Psoas muscle (tissue), 8 donors: Measurements from ENCODE around the gene ARL8A. TPM values are rescaled to one million over a fixed set of nuclear protein-coding genes. Genes with fewer than 3 reads are reported as not detected.

ENCODE experiments used
- ATAC-seq, 4 donors: fragments of 200-7000 bp; cut with Tn5 transposase; one replicate each; pipeline ENCODE4 v1.9.1; 2020; ENCODE audit warnings: moderate library complexity in 3 of 4, mild to moderate bottlenecking in 2 of 4
- DNase-seq, 2 donors: peaks; one replicate each; pipeline ENCODE4 v3.0.0-alpha.2; 2020
- H3K27ac ChIP-seq: fragments of 200-600 bp; one replicate; pipeline ENCODE4 v1.8.0; 2022
- H3K27me3 ChIP-seq, 3 donors: fragments of 200-600 bp in 1 of 3; one replicate each; pipeline versions ENCODE4 v1.6.1 to v1.8.0; 2013 to 2022; ENCODE audit warnings: low read length in 2 of 3, mild to moderate bottlenecking in 2 of 3, moderate library complexity in 1 of 3; ENCODE audit not compliant: insufficient read depth in 3 of 3
- H3K36me3 ChIP-seq, 2 donors: fragments of 200-600 bp in 1 of 2; one replicate each; pipeline versions ENCODE4 v1.6.1 to v1.8.0; 2013 to 2022; ENCODE audit warnings: low read depth in 1 of 2, mild to moderate bottlenecking in 1 of 2, moderate library complexity in 1 of 2; ENCODE audit not compliant: insufficient read depth in 1 of 2
- H3K4me1 ChIP-seq: fragments of 200-600 bp; one replicate; pipeline ENCODE4 v1.8.0; 2022
- H3K4me3 ChIP-seq: fragments of 200-600 bp; one replicate; pipeline ENCODE4 v1.8.0; 2022; ENCODE audit warnings: mild to moderate bottlenecking
- H3K9me3 ChIP-seq: fragments of 200-600 bp; one replicate; pipeline ENCODE4 v1.8.0; 2022
- WGBS, 3 donors: extraction: QIAGEN DNeasy Blood & Tissue Kit; methylation state at CpG; one replicate each; pipeline versions ENCODE4 v1.1.6 to v1.1.7; 2013; 5-methylcytosine and 5-hydroxymethylcytosine counted together
- intact Hi-C, 2 donors: fragments of 100-400 bp; cut with DNase I; formaldehyde crosslinking; loops; one replicate each; pipeline versions ENCODE4 v1.11.0 to v1.14.2; 2022
- polyA plus RNA-seq, 3 donors: library from polyadenylated mRNA; stranded (reverse); fragments of 200-250 nt; gene quantifications; one replicate each; pipeline ENCODE4 v1.2.3, GENCODE V29; 2013
- total RNA-seq, 4 donors: library from RNA; stranded (reverse); fragmentation: NEBNext Ultra II Directional in 2 of 4; extraction: Animal tissue kit (Norgen Biotek cat#: 25700) in 2 of 4; gene quantifications; one replicate each; pipeline versions ENCODE4 v1.2.1 to v1.2.4, GENCODE V29; 2021 to 2023
- TF ChIP-seq, protein P1 (sequence below): fragments of 200-600 bp; IDR thresholded peaks from one replicate; pipeline ENCODE4 v1.8.0; 2022; ENCODE audit warnings: antibody characterized with exemption
- donor health status: healthy with polysubstance abuse.
- donor health status: DM: no; HTN: no; CAD: no; lungs with moderate emphysema.
- donor health status: Bipolar disorder and iron deficiency.
- donor health status: healthy.
- donor health status: DM: yes; HTN: yes; CAD: no.
- donor health status: DM: no; HTN: no; CAD: no.
- donor health status: DM: no; HTN: no; CAD: no.
- donor health status: DM: yes; HTN: yes; CAD: no.

The ARL8A gene
- total and polyA plus RNA-seq, 7 donors, result 26.6 to 70.6 (median 53.1) TPM

DNA sequence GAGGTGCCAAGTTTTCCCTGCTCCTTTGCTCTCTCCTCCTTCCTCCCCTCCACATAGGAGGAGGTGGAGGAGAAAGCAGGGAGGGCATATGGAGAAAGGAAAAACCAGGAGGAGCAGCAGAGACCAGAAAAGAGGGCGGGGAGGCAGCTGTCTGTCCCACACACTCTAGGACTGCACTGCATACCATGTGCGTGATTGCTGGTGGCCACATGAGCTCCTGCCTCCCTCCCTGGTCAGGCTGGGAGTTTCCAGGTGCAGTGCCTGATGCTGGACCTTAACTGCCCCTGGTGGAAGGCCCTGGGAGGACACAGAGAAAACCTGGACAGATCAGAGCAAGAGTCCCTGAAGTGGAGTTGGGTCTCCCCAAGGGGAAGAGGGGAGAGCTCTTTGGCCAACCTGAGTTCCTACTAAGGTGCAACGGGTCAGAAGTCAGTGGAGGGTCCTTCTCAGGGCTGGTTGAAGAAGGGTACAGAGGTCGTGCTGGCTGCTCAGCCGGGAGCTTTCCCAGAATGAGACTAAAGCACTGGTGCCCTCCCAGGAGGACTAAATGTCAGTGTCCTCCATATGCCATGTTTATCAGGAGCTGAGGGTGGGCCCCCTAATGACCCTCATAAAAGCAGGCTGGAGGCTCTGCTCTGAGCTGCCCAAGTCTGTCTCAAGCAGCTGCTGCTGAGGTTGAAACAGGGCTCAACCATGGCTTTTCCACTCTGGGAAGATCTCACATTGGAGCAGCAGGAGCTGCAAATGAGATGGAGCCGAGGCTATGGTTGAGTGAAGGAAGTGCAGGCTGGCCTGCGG, 45.6 kb upstream of the ARL8A start:
- Histone ChIP-seq H3K4me3 (no peak overlapping the region), H3K4me1 (no peaks in the 10 kb centered on the region), H3K36me3 (no peaks in the 10 kb centered on the region), H3K27me3 (peaks cover 0 to 16% (median 0%) of the 10 kb centered on the region in 3 donors), H3K9me3 (no peaks in the 10 kb centered on the region), H3K27ac (no peak overlapping the region)
- DNase-seq (no peak), ATAC-seq (no peak)
- WGBS, 3 donors, result 76 to 84% (median 77%) methylated on average over 7 of the region's 7 CpGs
- TF ChIP-seq, protein P1, sequence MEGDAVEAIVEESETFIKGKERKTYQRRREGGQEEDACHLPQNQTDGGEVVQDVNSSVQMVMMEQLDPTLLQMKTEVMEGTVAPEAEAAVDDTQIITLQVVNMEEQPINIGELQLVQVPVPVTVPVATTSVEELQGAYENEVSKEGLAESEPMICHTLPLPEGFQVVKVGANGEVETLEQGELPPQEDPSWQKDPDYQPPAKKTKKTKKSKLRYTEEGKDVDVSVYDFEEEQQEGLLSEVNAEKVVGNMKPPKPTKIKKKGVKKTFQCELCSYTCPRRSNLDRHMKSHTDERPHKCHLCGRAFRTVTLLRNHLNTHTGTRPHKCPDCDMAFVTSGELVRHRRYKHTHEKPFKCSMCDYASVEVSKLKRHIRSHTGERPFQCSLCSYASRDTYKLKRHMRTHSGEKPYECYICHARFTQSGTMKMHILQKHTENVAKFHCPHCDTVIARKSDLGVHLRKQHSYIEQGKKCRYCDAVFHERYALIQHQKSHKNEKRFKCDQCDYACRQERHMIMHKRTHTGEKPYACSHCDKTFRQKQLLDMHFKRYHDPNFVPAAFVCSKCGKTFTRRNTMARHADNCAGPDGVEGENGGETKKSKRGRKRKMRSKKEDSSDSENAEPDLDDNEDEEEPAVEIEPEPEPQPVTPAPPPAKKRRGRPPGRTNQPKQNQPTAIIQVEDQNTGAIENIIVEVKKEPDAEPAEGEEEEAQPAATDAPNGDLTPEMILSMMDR, result no peak
- intact Hi-C loops, result loop anchor here (1.0 to 2.0 kb wide), 3 partner anchors 125 to 529 kb away; no protein-coding TSS in a partner anchor

DNA sequence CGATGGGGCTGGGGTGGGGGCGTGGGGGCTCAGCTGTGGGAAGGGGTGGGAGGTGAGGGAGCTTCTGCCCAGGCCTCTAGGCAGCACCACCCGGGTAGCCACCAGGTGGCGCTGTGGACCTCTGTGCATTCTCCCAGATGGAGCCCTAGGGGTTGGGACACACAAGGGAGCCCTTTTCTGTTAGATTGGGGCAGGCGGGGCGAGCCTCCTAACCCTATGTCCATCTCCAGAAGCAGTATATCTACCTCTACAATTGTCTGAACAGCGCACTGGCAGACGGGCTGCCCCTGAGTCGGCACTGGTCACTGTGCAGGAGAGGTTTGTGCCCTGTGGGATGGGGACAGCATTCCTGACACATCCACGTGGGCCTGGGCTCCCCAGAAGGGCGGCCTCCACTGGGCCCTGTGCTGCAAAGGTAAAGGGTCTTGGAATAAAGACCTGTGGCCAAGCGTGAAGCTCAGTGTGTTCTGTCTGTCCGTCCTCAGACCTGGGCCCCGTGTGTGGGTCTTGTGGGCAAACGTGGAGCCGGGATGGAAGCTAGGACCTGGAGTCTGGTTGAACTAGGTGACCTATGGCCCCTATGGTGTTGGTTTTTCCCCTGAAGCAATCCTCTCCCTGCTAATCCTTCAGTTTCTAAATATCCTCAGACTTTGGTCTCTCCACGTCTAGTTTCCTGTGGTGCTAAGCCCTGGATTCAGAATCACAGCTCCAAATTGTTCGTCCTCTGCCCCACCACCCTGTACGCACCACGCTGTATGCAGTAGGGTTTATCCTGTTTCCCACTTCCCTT, 44.7 kb upstream of the ARL8A start:
- TF ChIP-seq, protein P1, result peak; percentile 83
- Histone ChIP-seq H3K36me3 (no peaks in the 10 kb centered on the region), H3K9me3 (no peaks in the 10 kb centered on the region), H3K4me3 (no peak overlapping the region), H3K4me1 (no peaks in the 10 kb centered on the region), H3K27ac (no peak overlapping the region), H3K27me3 (peaks cover 0 to 14% (median 0%) of the 10 kb centered on the region in 3 donors)
- WGBS, 3 donors, result 53 to 62% (median 54%) methylated on average over 20 of the region's 20 CpGs
- intact Hi-C loops, result loop anchor here (1.0 to 2.0 kb wide), 3 partner anchors 126 to 530 kb away; no protein-coding TSS in a partner anchor
- DNase-seq, result peak; percentile 79 to 87
- peak; percentile 70 to 79 (median 72) for ATAC-seq

DNA sequence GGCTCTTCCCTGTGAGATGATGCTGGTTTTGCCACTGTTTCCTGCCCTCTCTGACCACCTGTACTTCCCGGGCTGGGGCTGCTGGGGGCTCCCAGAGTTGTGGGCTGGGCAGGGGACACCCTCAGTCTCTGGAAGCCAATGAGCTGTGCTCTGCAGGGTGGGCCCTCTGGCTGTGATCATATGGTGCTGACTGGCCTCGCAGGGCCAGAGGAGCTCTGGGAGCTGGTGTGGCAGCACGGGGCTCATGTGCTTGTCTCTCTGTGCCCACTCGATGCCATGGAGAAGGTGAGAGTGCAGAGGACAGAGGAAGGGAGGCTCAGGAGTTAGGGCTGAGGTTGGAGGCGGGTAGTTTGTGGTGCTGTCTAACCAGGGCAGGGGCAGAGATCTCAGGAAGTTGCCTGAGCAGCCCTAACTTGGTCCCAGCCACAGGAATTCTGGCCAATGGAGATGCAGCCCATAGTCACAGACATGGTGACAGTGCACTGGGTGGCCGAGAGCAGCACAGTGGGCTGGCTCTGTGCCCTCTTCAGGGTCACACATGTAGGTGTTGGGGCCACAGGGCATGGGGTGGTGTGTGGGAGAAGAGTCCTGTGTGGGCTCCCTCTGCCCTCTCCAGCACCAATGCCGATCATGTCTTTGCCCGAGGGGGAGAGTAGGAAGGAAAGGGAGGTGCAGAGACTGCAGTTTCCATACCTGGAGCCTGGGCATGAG, 43.3 kb upstream of the ARL8A start:
- H3K36me3 ChIP-seq, result no peaks in the 10 kb centered on the region
- intact Hi-C loops, result loop anchor here (2.0 kb wide), 2 partner anchors 127 to 531 kb away; no protein-coding TSS in a partner anchor
- no peak overlapping the region for H3K27ac ChIP-seq
- no peak overlapping the region for H3K4me3 ChIP-seq
- DNase-seq (no peak), ATAC-seq (no peak)
- 62 to 77% (median 72%) methylated on average over 7 to 8 of the region's 8 CpGs for WGBS, 3 donors
- TF ChIP-seq, protein P1, result no peak
- H3K9me3 ChIP-seq, result no peaks in the 10 kb centered on the region
- H3K4me1 ChIP-seq, result no peaks in the 10 kb centered on the region
- H3K27me3 ChIP-seq, result peaks cover 0 to under 1% (median 0%) of the 10 kb centered on the region in 3 donors

DNA sequence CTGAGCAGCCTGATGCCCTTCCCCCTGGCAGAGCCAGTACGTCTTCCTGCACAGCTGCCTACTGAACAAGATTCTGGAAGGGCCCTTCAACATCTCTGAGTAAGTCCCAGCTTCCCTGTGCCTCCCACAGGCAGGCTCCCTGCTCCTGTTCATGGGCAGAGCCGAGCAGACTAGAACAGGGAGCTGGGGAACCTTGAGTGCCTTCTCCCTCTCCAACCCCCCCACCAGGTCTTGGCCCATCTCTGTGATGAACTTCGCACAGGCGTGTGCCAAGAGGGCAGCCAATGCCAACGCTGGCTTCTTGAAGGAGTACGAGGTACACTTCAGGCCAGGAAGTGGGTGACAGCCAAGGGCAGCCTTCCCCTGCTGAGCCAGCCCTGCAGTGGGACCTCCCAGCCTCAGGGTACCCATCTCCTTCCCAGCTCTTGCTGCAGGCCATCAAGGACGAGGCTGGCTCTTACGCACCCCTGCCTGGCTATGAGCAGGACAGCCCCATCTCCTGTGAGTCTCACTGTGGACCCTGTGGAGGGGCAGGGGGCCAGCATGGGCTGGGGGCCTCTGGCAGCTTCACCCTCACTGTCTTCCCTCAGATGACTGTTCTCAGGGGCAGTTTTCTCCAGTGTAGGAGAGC, 42.6 kb upstream of the ARL8A start:
- no peak for DNase-seq
- intact Hi-C loops, result no loop called here
- 48 to 76% (median 59%) methylated on average over 7 to 8 of the region's 8 CpGs for WGBS, 3 donors

More for the DNA sequence above, 42.6 kb upstream of the ARL8A start:
- Histone ChIP-seq H3K4me1 (no peaks in the 10 kb centered on the region), H3K4me3 (no peak overlapping the region), H3K27me3 (no peaks in the 10 kb centered on the region), H3K9me3 (no peaks in the 10 kb centered on the region), H3K27ac (no peak overlapping the region), H3K36me3 (no peaks in the 10 kb centered on the region)
- TF ChIP-seq, protein P1, result no peak
- ATAC-seq, result no peak
